Esophagus mucosa (tissue), 1 donor: ENCODE results near the gene DSC3. TPM values are rescaled to one million over a fixed set of nuclear protein-coding genes. Genes with fewer than 3 reads are reported as not detected.
"Not testable (repeated sequence)": the region's sequence is repeated elsewhere in the genome, so short reads cannot be mapped to it uniquely, and the experiment has no call there.

Source experiments
- ATAC-seq: fragments of 200-7000 bp; cut with Tn5 transposase; one replicate; pipeline ENCODE4 v1.9.1; 2020
- total RNA-seq: library from RNA; stranded (reverse); gene quantifications from one replicate; pipeline ENCODE4 v1.2.4, GENCODE V29; 2023
- donor health status: DM: yes; HTN: yes; CAD: no.

Gene DSC3
- total RNA-seq, 1 donor from 2014 or later, result 319 TPM

- peak; percentile 8 for ATAC-seq
Observed at GRCh38 chr18:31041271-31042083, 1.1 kb downstream of the DSC3 start.

- ATAC-seq, result no peak
Observed at GRCh38 chr18:31040686-31041270, 1.8 kb downstream of the DSC3 start.

- ATAC-seq, result peak; percentile 39
Observed at GRCh38 chr18:31039426-31039825, 3.1 kb downstream of the DSC3 start.

GRCh38 chr18:31037686-31038085, 4.9 kb downstream of the DSC3 start:
- not testable (repeated sequence) for ATAC-seq

- no peak for ATAC-seq
Observed at GRCh38 chr18:31034541-31034940, 8.0 kb downstream of the DSC3 start.

- ATAC-seq, result no peak
Observed at GRCh38 chr18:31030574-31031278, 11.8 kb downstream of the DSC3 start.

GRCh38 chr18:31015715-31016434, 26.7 kb downstream of the DSC3 start:
- no peak for ATAC-seq

GRCh38 chr18:31011455-31011854, 31.1 kb downstream of the DSC3 start:
- ATAC-seq, result peak; percentile 98

- no peak for ATAC-seq
Observed at GRCh38 chr18:31010601-31011000, 31.9 kb downstream of the DSC3 start.

- ATAC-seq, result peak; percentile 81
Observed at GRCh38 chr18:30999887-31000628, 42.5 kb downstream of the DSC3 start.

GRCh38 chr18:30999186-30999585, 43.4 kb downstream of the DSC3 start:
- ATAC-seq, result no peak

GRCh38 chr18:30997223-30997622, 45.3 kb downstream of the DSC3 start:
- ATAC-seq, result no peak

GRCh38 chr18:30992231-30992630, 50.3 kb downstream of the DSC3 start:
- ATAC-seq, result peak; percentile 45

GRCh38 chr18:30991397-30991796, 51.1 kb downstream of the DSC3 start:
- no peak for ATAC-seq

GRCh38 chr18:30989141-30989540, 53.4 kb downstream of the DSC3 start:
- ATAC-seq, result no peak

GRCh38 chr18:30988440-30988839, 54.1 kb downstream of the DSC3 start:
- ATAC-seq, result no peak

GRCh38 chr18:30987467-30988241, 54.9 kb downstream of the DSC3 start:
- ATAC-seq, result peak; percentile 93

- peak; percentile 31 for ATAC-seq
Observed at GRCh38 chr18:30985753-30986152, 56.8 kb downstream of the DSC3 start.

- no peak for ATAC-seq
Observed at GRCh38 chr18:30982285-30982992, 60.1 kb downstream of the DSC3 start.

- ATAC-seq, result not testable (repeated sequence)
Observed at GRCh38 chr18:30978091-30978490, 64.5 kb downstream of the DSC3 start.
